H1 (cell line): Measurements from ENCODE around the gene S100PBP. TPM values are rescaled to one million over a fixed set of nuclear protein-coding genes. Genes with fewer than 3 reads are reported as not detected.
A peak's percentile ranks its signal among the peaks of the same experiment; 100 is the strongest.

Experiments used
- CTCF ChIA-PET: fragments of 300-600 bp; sonication (Branson Sonifier 250); formaldehyde crosslinking; loops from one replicate; lab custom pipeline; 2021; ENCODE audit not compliant: partially characterized antibody; lab: Charles Lee
- POLR2A ChIA-PET: fragments of 300-600 bp; sonication (Branson Sonifier 250); formaldehyde crosslinking; loops from one replicate; lab custom pipeline; 2021; ENCODE audit warnings: inconsistent platforms; ENCODE audit not compliant: partially characterized antibody; lab: Charles Lee
- DNase-seq, 2 experiments: peaks; one replicate each; pipeline versions ENCODE4 v3.0.0 to v3.0.0-alpha.2; 2010 to 2022; ENCODE audit warnings: low spot score in 2 of 2, low read depth in 1 of 2, mixed read lengths in 1 of 2
- FAIRE-seq: peaks from 2 replicates; lab custom pipeline; 2011; peaks lifted over from hg19 to GRCh38; lab: Jason Lieb, UNC
- H2AFZ ChIP-seq: 2 replicates; pipeline ENCODE4 v1.8.1; 2012; ENCODE audit warnings: low read length, inconsistent platforms
- H2AK5ac ChIP-seq: 2 replicates; pipeline ENCODE4 v1.6.1; 2013; ENCODE audit warnings: low read depth, low read length
- H2BK120ac ChIP-seq: replicated peaks from 2 replicates; pipeline ENCODE3; 2013; ENCODE audit warnings: low read depth, low read length, inconsistent platforms
- H2BK12ac ChIP-seq: 2 replicates; pipeline ENCODE4 v1.6.1; 2013; ENCODE audit warnings: low read depth, low read length
- H2BK15ac ChIP-seq: 2 replicates; pipeline ENCODE4 v1.6.1; 2013; ENCODE audit warnings: low read length
- H2BK20ac ChIP-seq: 2 replicates; pipeline ENCODE4 v1.6.1; 2013; ENCODE audit warnings: low read length
- H2BK5ac ChIP-seq: 2 replicates; pipeline ENCODE4 v1.6.1; 2013; ENCODE audit warnings: low read depth, low read length
- H3K14ac ChIP-seq: 2 replicates; pipeline ENCODE4 v1.6.1; 2013; ENCODE audit warnings: inconsistent platforms; ENCODE audit not compliant: insufficient read length
- H3K18ac ChIP-seq: 2 replicates; pipeline ENCODE4 v1.6.1; 2013; ENCODE audit warnings: low read length; ENCODE audit errors: extremely low read depth
- H3K23ac ChIP-seq: 2 replicates; pipeline ENCODE4 v1.6.1; 2013; ENCODE audit warnings: inconsistent platforms; ENCODE audit not compliant: insufficient read length
- H3K23me2 ChIP-seq: 2 replicates; pipeline ENCODE4 v1.6.1; 2013; ENCODE audit warnings: low read depth, low read length
- H3K27ac ChIP-seq: 2 replicates; pipeline ENCODE4 v1.6.1; 2011; ENCODE audit warnings: low read depth, low read length, inconsistent platforms
- H3K27me3 ChIP-seq, 4 experiments: replicated peaks in 1 of 4; 1 replicate in 1 of 4; 2 replicates in 3 of 4; pipeline versions ENCODE4 v1.6.1 to v1.8.1; 2011 to 2013; ENCODE audit warnings: low read length in 3 of 4, mild to moderate bottlenecking in 3 of 4, inconsistent platforms in 2 of 4, mixed read lengths in 2 of 4, moderate library complexity in 1 of 4; ENCODE audit not compliant: control insufficient read depth in 3 of 4, insufficient read depth in 3 of 4; ENCODE audit errors: extremely low read depth in 1 of 4
- H3K36me3 ChIP-seq, 4 experiments: 2 replicates each; pipeline versions ENCODE4 v1.6.1 to v1.8.1; 2011 to 2013; ENCODE audit warnings: mild to moderate bottlenecking in 4 of 4, low read length in 3 of 4, moderate library complexity in 2 of 4, control low read depth in 1 of 4, inconsistent platforms in 1 of 4; ENCODE audit not compliant: insufficient read depth in 4 of 4, control insufficient read depth in 2 of 4
- H3K4ac ChIP-seq: replicated peaks from 2 replicates; pipeline ENCODE3; 2013; ENCODE audit warnings: low read length, low read depth, mixed read lengths, inconsistent platforms; ENCODE audit not compliant: insufficient read length
- H3K4me1 ChIP-seq, 4 experiments: replicated peaks in 1 of 4; 1 replicate in 1 of 4; 2 replicates in 3 of 4; pipeline versions ENCODE4 v1.6.1 to v1.8.1; 2011 to 2013; ENCODE audit warnings: low read length in 3 of 4, inconsistent platforms in 2 of 4, mixed read lengths in 1 of 4; ENCODE audit not compliant: insufficient read depth in 4 of 4, control insufficient read depth in 3 of 4
- H3K4me2 ChIP-seq, 2 experiments: 2 replicates each; pipeline versions ENCODE4 v1.6.1 to v1.8.1; 2011 to 2013; ENCODE audit warnings: low read depth in 2 of 2, low read length in 2 of 2, control low read depth in 1 of 2, inconsistent platforms in 1 of 2, mild to moderate bottlenecking in 1 of 2; ENCODE audit not compliant: insufficient read depth in 1 of 2
- H3K4me3 ChIP-seq, 4 experiments: fragments of 200-600, 300-600 bp in 1 of 4; sonication (generic), shearing (Covaris generic), sonication (Bioruptor Twin) in 1 of 4; 2 replicates each; pipeline versions ENCODE4 v1.5.1 to v1.8.1; 2011 to 2016; ENCODE audit warnings: low read length in 4 of 4, low read depth in 3 of 4, control low read depth in 2 of 4, inconsistent platforms in 2 of 4, mild to moderate bottlenecking in 2 of 4, mixed read lengths in 1 of 4, moderate library complexity in 1 of 4; ENCODE audit not compliant: insufficient read depth in 2 of 4; ENCODE audit errors: extremely low read depth in 1 of 4
- H3K56ac ChIP-seq: replicated peaks from 2 replicates; pipeline ENCODE3; 2013; ENCODE audit warnings: low read depth, mild to moderate bottlenecking, mixed read lengths, low read length, inconsistent platforms; ENCODE audit not compliant: insufficient read length
- H3K79me1 ChIP-seq: 2 replicates; pipeline ENCODE4 v1.6.1; 2013; ENCODE audit warnings: low read depth, low read length, control low read depth
- H3K79me2 ChIP-seq, 2 experiments: 2 replicates each; pipeline versions ENCODE4 v1.6.1 to v1.8.1; 2012 to 2013; ENCODE audit warnings: low read length in 2 of 2, mild to moderate bottlenecking in 2 of 2, inconsistent platforms in 1 of 2; ENCODE audit not compliant: insufficient read depth in 2 of 2, control insufficient read depth in 1 of 2
- H3K9ac ChIP-seq, 4 experiments: replicated peaks in 1 of 4; 1 replicate in 1 of 4; 2 replicates in 3 of 4; pipeline versions ENCODE4 v1.6.1 to v1.8.1; 2011 to 2013; ENCODE audit warnings: low read depth in 3 of 4, low read length in 3 of 4, control low read depth in 2 of 4, mild to moderate bottlenecking in 2 of 4, moderate library complexity in 2 of 4, inconsistent platforms in 1 of 4; ENCODE audit errors: extremely low read depth in 1 of 4
- H3K9me3 ChIP-seq, 2 experiments: 2 replicates each; pipeline versions ENCODE4 v1.6.1 to v1.8.1; 2012 to 2013; ENCODE audit warnings: mild to moderate bottlenecking in 2 of 2, moderate library complexity in 2 of 2, control low read depth in 1 of 2, inconsistent platforms in 1 of 2, low read depth in 1 of 2, low read length in 1 of 2, mixed read lengths in 1 of 2; ENCODE audit not compliant: insufficient read depth in 2 of 2
- H4K20me1 ChIP-seq, 2 experiments: replicated peaks in 1 of 2; 2 replicates each; pipeline versions ENCODE3 to v1.8.1; 2011 to 2013; ENCODE audit warnings: inconsistent platforms in 2 of 2, low read length in 2 of 2, mild to moderate bottlenecking in 1 of 2; ENCODE audit not compliant: insufficient read depth in 2 of 2, control insufficient read depth in 1 of 2
- H4K5ac ChIP-seq: 2 replicates; pipeline ENCODE4 v1.6.1; 2013; ENCODE audit warnings: low read length, low read depth, mixed read lengths, inconsistent platforms; ENCODE audit not compliant: insufficient read length
- H4K8ac ChIP-seq: 2 replicates; pipeline ENCODE4 v1.8.0; 2013; ENCODE audit warnings: mild to moderate bottlenecking, moderate library complexity, low read length, inconsistent platforms; ENCODE audit not compliant: insufficient read depth; ENCODE audit errors: extremely low read depth
- H4K91ac ChIP-seq: replicated peaks from 2 replicates; pipeline ENCODE3; 2013; ENCODE audit warnings: low read length, mixed read lengths, inconsistent platforms; ENCODE audit not compliant: insufficient read length
- CBX5 ChIP-seq: fragments of 300-800, 300-1000 bp; sonication (generic); IDR thresholded peaks from 2 replicates; pipeline ENCODE4 v1.7.1; 2016; ENCODE audit warnings: antibody characterized with exemption, low read length, low read depth
- polyA plus RNA-seq, 7 experiments: library from polyadenylated mRNA; depleted of rRNA in 3 of 7; stranded (reverse) in 5 of 7; unstranded in 2 of 7; fragments of >200 nt in 5 of 7; fragments of 200-250 nt in 2 of 7; gene quantifications; 1 replicate in 5 of 7; 2 replicates in 1 of 7; 4 replicates in 1 of 7; pipeline versions ENCODE4 v1.2.1 to v1.2.3, GENCODE V29; 2011 to 2013; ENCODE audit warnings: missing spikeins in 2 of 7, mixed read lengths in 2 of 7
- total RNA-seq: library from RNA; stranded (reverse); fragmentation: NEBNext Ultra II Directional; extraction: Animal tissue kit (Norgen Biotek cat#: 25700); gene quantifications from 2 replicates; pipeline ENCODE4 v1.2.1, GENCODE V29; 2021

S100PBP gene
- total and polyA plus RNA-seq, 2 of the 8 experiments (the other 6 are each of a cell fraction or from before 2014, with no cell fraction given), result 43.8 to 68.3 TPM

DNA sequence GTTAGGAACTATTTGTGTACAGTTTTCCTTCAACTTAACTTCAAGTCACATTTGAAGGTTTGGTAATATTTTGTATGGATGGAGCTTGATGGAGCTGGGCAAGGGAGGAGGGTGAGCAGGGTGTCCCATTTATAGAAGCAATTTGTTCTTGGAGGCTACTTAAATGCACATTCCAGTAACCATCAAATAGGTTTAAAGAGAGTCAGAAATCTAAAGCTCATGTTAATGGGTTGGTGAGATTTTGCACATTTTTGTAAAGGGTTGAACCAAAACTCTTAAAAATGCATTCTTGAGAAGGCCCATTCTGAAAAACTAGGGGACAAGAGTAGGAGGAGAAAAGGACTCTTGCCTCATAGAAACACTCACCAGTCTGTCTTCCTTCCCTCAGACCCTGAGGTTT lies 43.1 kb downstream of the S100PBP start:
- H2BK20ac ChIP-seq, result no peak overlapping the region
- FAIRE-seq (no peak), DNase-seq (peak in 1 of 2 experiments; percentile 13)
- CTCF ChIA-PET, result interaction anchor here (1.1 to 1.9 kb wide), 4 partner anchors 8 to 63 kb away, joined by 3 to 6 read pairs (median 3); no protein-coding TSS in a partner anchor
- no peak overlapping the region for H4K5ac ChIP-seq
- no peak overlapping the region for H2BK5ac ChIP-seq
- H3K36me3 ChIP-seq, result peaks cover 6 to 33% (median 10%) of the 10 kb centered on the region in 4 experiments; a peak in 6 of 8 replicates
- no peaks in the 10 kb centered on the region for H3K4me1 ChIP-seq
- H2AFZ ChIP-seq, result no peak overlapping the region
- H2AK5ac ChIP-seq, result no peak overlapping the region
- no peaks in the 10 kb centered on the region for H3K79me1 ChIP-seq
- no peak overlapping the region for H3K14ac ChIP-seq
- H2BK120ac ChIP-seq, result no peak overlapping the region
- no peak overlapping the region for H3K9ac ChIP-seq
- H3K79me2 ChIP-seq, result no peaks in the 10 kb centered on the region
- no peak for TF ChIP-seq CBX5
- no peak overlapping the region for H2BK12ac ChIP-seq
- H3K4me2 ChIP-seq, result no peak overlapping the region
- peaks cover 0 to 2% of the 10 kb centered on the region in 2 experiments for H4K20me1 ChIP-seq
- no peak overlapping the region for H3K23ac ChIP-seq
- H3K56ac ChIP-seq, result no peak overlapping the region
- H4K91ac ChIP-seq, result no peak overlapping the region
- H3K23me2 ChIP-seq, result no peaks in the 10 kb centered on the region
- H3K18ac ChIP-seq, result no peak overlapping the region
- H3K9me3 ChIP-seq, result no peaks in the 10 kb centered on the region
- no peak overlapping the region for H3K27ac ChIP-seq
- H3K27me3 ChIP-seq, result no peaks in the 10 kb centered on the region
- POLR2A ChIA-PET, result interaction anchor here (0.8 to 1.1 kb wide), 3 partner anchors 12 to 25 kb away, joined by 3 to 4 read pairs (median 3); no protein-coding TSS in a partner anchor
- H4K8ac ChIP-seq, result no peak overlapping the region
- no peak overlapping the region for H3K4ac ChIP-seq
- no peak overlapping the region for H2BK15ac ChIP-seq
- H3K4me3 ChIP-seq, result no peak overlapping the region
